HepG2 (cell line): Measurements from ENCODE around the gene PRSS16. TPM values are rescaled to one million over a fixed set of nuclear protein-coding genes. Genes with fewer than 3 reads are reported as not detected.

Experiments used
- ASH2L ChIP-seq: fragments of 300-600, 200-600 bp; sonication (generic); IDR thresholded peaks from 2 replicates; pipeline ENCODE4 v1.7.0; 2017; ENCODE audit warnings: low read depth, mild to moderate bottlenecking, moderate library complexity, mixed read lengths, low read length; ENCODE audit not compliant: insufficient read length
- FOSL2 ChIP-seq: sonication (generic); formaldehyde crosslinking; IDR thresholded peaks from 2 replicates; pipeline ENCODE4 v1.4.0; 2020; ENCODE audit warnings: missing genetic modification reagents
- KAT7 ChIP-seq: IDR thresholded peaks from 2 replicates; pipeline ENCODE4 v1.6.1; 2018; ENCODE audit warnings: borderline replicate concordance, missing compliant biosample characterization
- KLF16 ChIP-seq, 2 experiments: sonication (generic) in 1 of 2; formaldehyde crosslinking in 1 of 2; IDR thresholded peaks; 2 replicates each; pipeline versions ENCODE4 v1.6.1 to v1.8.0; 2016 to 2023; ENCODE audit warnings: missing genetic modification reagents in 2 of 2, missing compliant biosample characterization in 1 of 2
- NFE2L2 ChIP-seq: fragments of 150-350 bp; IDR thresholded peaks from 2 replicates; pipeline ENCODE4 v1.6.1; 2014; ENCODE audit warnings: low read length
- PAX8 ChIP-seq: sonication (generic); formaldehyde crosslinking; IDR thresholded peaks from 2 replicates; pipeline ENCODE4 v1.8.0; 2022; ENCODE audit warnings: mild to moderate bottlenecking, missing genetic modification reagents, borderline replicate concordance
- PRDM4 ChIP-seq: sonication (generic); formaldehyde crosslinking; IDR thresholded peaks from 2 replicates; pipeline ENCODE4 v1.9.0; 2021; ENCODE audit warnings: missing genetic modification reagents, borderline replicate concordance
- SNAI1 ChIP-seq: sonication (generic); formaldehyde crosslinking; IDR thresholded peaks from 2 replicates; pipeline ENCODE4 v1.5.0; 2020; ENCODE audit warnings: mild to moderate bottlenecking, missing genetic modification reagents, borderline replicate concordance
- SOX5 ChIP-seq: IDR thresholded peaks from 2 replicates; pipeline ENCODE4 v1.6.1; 2016; ENCODE audit warnings: borderline replicate concordance
- ZNF18 ChIP-seq: sonication (generic); formaldehyde crosslinking; IDR thresholded peaks from 2 replicates; pipeline ENCODE4 v1.8.0; 2022; ENCODE audit warnings: mild to moderate bottlenecking, missing genetic modification reagents; ENCODE audit not compliant: insufficient replicate concordance
- ZNF251 ChIP-seq: sonication (generic); formaldehyde crosslinking; IDR thresholded peaks from 2 replicates; pipeline ENCODE4 v1.9.0; 2021; ENCODE audit warnings: mild to moderate bottlenecking, missing genetic modification reagents
- ZNF274 ChIP-seq: sonication (generic); formaldehyde crosslinking; IDR thresholded peaks from 2 replicates; pipeline ENCODE4 v1.5.1; 2020; ENCODE audit warnings: mild to moderate bottlenecking, missing genetic modification reagents
- ZNF296 ChIP-seq: sonication (generic); formaldehyde crosslinking; conservative IDR thresholded peaks from 2 replicates; pipeline ENCODE4 v1.5.0; 2020; ENCODE audit warnings: mild to moderate bottlenecking, missing genetic modification reagents
- ZNF468 ChIP-seq: sonication (generic); formaldehyde crosslinking; IDR thresholded peaks from 2 replicates; pipeline ENCODE4 v1.8.0; 2022; ENCODE audit warnings: mild to moderate bottlenecking, moderate library complexity, missing genetic modification reagents
- ZNF572 ChIP-seq: sonication (generic); formaldehyde crosslinking; IDR thresholded peaks from 2 replicates; pipeline ENCODE4 v1.5.1; 2020; ENCODE audit warnings: mild to moderate bottlenecking, missing genetic modification reagents
- ZNF574 ChIP-seq: sonication (generic); formaldehyde crosslinking; IDR thresholded peaks from 2 replicates; pipeline ENCODE4 v1.4.0; 2020; ENCODE audit warnings: missing genetic modification reagents
- ZNF75D ChIP-seq: sonication (generic); formaldehyde crosslinking; IDR thresholded peaks from 2 replicates; pipeline ENCODE4 v1.8.1; 2023; ENCODE audit warnings: missing genetic modification reagents, mild to moderate bottlenecking, borderline replicate concordance
- ZNF883 ChIP-seq: sonication (generic); formaldehyde crosslinking; IDR thresholded peaks from 2 replicates; pipeline ENCODE4 v1.5.1; 2020; ENCODE audit warnings: mild to moderate bottlenecking, missing genetic modification reagents; ENCODE audit errors: not compliant biosample characterization
- polyA plus RNA-seq, 8 experiments: library from polyadenylated mRNA; depleted of rRNA in 3 of 8; stranded (reverse) in 7 of 8; unstranded in 1 of 8; fragments of >200 nt; fragmentation: Illumina TruSeq in 4 of 8; extraction: Trizol in 4 of 8; gene quantifications; 2 replicates each; pipeline versions ENCODE4 v1.2.1 to v1.2.3, GENCODE V29; 2011 to 2016; ENCODE audit warnings: low read depth in 4 of 8, missing spikeins in 1 of 8, mixed read lengths in 1 of 8; ENCODE audit not compliant: insufficient read depth in 1 of 8
- total RNA-seq, 5 experiments: library from RNA; depleted of rRNA; stranded (reverse); fragments of >200 nt; fragmentation: Illumina TruSeq; extraction: Trizol; gene quantifications; 2 replicates each; pipeline ENCODE4 v1.2.3, GENCODE V29; 2016; ENCODE audit warnings: low read depth in 1 of 5
- TF ChIP-seq, protein P1 (sequence below): sonication (generic); formaldehyde crosslinking; IDR thresholded peaks from 2 replicates; pipeline ENCODE4 v1.5.0; 2020; ENCODE audit warnings: mild to moderate bottlenecking, low read depth, missing genetic modification reagents, borderline replicate concordance
- TF ChIP-seq, protein P2 (sequence below): sonication (generic); formaldehyde crosslinking; IDR thresholded peaks from 2 replicates; pipeline ENCODE4 v1.9.0; 2021; ENCODE audit warnings: missing genetic modification reagents, borderline replicate concordance

PRSS16 gene
- total and polyA plus RNA-seq, 2 of the 13 experiments (the other 11 are each of a cell fraction or from before 2014, with no cell fraction given), result not detected

- TF ChIP-seq, protein P1, sequence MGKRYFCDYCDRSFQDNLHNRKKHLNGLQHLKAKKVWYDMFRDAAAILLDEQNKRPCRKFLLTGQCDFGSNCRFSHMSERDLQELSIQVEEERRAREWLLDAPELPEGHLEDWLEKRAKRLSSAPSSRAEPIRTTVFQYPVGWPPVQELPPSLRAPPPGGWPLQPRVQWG, result no peak
- TF ChIP-seq ZNF274 (CRISPR knock-in tag) (no peak), SNAI1 (0 out of 2 replicates have a peak, but pooled peaks have one; percentile 21), ASH2L (peak; percentile 63), KLF16 (CRISPR knock-in tag; IDR thresholded peaks at IDR 0.05) (peak in 1 of 2 experiments; percentile 86; a peak in 2 of 4 replicates), ZNF18 (CRISPR knock-in tag) (no peak), ZNF468 (no peak), ZNF251 (CRISPR knock-in tag) (no peak), ZNF883 (no peak), ZNF296 (CRISPR knock-in tag) (no peak), SOX5 (no peak), PRDM4 (CRISPR knock-in tag) (no peak), ZNF574 (CRISPR knock-in tag) (no peak), PAX8 (CRISPR knock-in tag) (no peak), FOSL2 (CRISPR knock-in tag) (no peak), ZNF572 (CRISPR knock-in tag) (no peak), NFE2L2 (no peak), KAT7 (CRISPR knock-in tag) (no peak), ZNF75D (CRISPR knock-in tag) (no peak)
- TF ChIP-seq, protein P2, sequence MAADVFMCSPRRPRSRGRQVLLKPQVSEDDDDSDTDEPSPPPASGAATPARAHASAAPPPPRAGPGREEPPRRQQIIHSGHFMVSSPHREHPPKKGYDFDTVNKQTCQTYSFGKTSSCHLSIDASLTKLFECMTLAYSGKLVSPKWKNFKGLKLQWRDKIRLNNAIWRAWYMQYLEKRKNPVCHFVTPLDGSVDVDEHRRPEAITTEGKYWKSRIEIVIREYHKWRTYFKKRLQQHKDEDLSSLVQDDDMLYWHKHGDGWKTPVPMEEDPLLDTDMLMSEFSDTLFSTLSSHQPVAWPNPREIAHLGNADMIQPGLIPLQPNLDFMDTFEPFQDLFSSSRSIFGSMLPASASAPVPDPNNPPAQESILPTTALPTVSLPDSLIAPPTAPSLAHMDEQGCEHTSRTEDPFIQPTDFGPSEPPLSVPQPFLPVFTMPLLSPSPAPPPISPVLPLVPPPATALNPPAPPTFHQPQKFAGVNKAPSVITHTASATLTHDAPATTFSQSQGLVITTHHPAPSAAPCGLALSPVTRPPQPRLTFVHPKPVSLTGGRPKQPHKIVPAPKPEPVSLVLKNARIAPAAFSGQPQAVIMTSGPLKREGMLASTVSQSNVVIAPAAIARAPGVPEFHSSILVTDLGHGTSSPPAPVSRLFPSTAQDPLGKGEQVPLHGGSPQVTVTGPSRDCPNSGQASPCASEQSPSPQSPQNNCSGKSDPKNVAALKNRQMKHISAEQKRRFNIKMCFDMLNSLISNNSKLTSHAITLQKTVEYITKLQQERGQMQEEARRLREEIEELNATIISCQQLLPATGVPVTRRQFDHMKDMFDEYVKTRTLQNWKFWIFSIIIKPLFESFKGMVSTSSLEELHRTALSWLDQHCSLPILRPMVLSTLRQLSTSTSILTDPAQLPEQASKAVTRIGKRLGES, result no peak
Observed at GRCh38 chr6:27280064-27280539, 32.6 kb downstream of the PRSS16 start (continued).
